ENCODE measurements around the gene CALR.
A peak's percentile ranks its signal among the peaks of the same experiment; 100 is the strongest.
"Not testable (repeated sequence)": the region's sequence is repeated elsewhere in the genome, so short reads cannot be mapped to it uniquely, and the experiment has no call there.

Gene CALR

DNA sequence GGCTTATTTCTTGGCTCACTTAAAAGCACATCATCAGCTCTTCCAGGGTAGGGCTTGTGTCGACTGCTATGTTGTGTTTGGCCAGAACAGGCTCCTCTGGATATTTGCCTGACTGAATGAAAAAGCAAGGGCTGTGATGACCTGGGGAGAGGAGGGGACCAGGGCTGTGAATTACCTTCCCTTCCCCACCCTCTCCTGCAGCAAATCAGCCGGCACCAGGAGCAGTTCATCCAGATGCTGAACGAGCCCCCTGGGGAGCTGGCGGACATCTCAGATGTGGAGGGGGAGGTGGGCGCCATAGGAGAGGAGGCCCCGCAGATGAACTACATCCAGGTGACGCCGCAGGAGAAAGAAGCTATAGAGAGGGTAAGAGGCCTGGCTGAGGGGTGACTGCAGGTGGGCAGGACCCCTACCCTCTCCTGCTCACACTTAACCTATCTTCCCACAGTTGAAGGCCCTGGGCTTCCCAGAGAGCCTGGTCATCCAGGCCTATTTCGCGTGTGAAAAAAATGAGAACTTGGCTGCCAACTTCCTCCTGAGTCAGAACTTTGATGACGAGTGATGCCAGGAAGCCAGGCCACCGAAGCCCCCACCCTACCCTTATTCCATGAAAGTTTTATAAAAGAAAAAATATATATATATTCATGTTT, 14.2 kb downstream of the CALR start:
- DNase-seq (ENCODE audit: low read depth in 2 of 2): no peak

DNA sequence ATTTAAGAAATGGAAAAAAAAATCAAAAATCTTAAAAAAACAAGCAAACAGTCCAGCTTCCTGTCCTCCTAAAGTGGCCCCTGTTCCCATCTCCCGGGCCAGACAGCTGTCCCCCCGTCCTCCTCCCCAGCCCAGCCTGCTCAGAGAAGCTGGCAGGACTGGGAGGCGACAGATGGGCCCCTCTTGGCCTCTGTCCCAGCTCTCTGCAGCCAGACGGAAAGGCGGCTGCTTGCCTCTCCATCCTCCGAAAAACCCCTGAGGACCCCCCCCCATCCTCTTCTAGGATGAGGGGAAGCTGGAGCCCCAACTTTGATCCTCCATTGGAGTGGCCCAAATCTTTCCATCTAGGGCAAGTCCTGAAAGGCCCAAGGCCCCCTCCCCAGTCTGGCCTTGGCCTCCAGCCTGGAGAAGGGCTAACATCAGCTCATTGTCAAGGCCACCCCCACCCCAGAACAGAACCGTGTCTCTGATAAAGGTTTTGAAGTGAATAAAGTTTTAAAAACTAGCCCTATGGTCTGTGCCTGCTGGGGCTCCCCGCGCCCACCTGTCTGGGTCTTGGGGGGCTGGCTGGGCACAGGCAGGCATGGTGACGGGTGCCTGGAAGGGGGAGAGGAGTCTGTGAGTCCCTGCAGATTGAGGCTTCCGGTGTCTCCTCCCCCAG, 14.9 kb downstream of the CALR start:
- DNase-seq (ENCODE audit: low read depth in 2 of 2): no peak

DNA sequence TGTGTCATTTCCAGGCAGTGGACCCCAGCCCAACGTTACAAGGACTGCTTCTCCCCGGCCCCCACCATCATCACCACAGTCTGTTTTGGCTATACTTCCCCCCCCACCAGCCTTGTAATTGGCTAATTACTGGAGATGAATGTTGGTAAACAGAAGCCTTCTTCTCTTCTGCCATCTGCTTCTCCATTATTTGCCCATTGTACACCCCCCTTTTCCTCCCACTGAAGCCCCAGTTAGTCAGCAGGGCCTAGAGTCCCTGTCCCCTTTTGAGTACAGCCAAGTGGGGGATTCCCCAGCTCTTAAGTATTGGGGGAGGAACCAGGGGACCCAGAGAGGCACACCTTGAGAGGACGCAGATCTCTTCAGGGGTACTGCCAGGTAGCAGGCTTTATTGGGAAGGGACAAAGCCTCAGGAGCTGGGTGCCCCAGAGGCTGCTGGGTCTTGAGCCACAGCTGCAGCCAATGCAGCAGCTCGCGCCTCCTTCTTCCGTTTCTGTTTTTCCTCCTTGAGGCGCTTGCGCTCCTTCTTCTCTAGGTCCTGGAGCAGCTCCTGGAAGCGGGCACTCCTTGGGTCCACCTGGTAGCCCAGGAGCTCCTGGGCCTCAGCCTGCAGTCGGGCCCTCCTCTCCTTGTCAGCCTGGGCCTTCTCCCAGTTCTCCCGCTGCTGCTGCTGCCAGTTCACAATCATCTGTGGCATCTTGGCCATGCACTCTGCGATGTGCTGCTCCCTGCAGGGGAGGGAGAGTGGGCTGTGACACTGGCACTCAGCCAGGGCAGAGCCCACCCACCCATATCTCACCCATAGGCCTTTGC, 15.6 kb downstream of the CALR start:
- DNase-seq (ENCODE audit: low read depth in 2 of 2): no peak

DNA sequence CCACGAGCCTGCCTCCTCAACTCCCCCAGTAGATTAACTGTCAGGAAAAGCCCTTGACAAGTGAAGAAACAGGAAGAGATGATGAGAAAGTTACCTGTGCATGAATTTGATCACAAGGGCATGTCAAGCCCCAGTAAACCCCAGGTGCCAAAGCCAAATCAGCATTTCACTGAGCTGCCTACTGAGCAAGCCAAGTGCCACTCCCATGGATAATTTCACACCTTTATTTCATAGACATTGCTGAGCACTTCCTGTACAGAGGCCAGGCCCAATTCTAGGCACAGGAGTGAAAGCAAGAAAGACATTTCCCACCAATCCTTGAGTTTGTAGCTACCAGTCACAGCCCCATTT, 16.2 kb downstream of the CALR start:
- no peak for DNase-seq (ENCODE audit: low read depth in 2 of 2)

DNA sequence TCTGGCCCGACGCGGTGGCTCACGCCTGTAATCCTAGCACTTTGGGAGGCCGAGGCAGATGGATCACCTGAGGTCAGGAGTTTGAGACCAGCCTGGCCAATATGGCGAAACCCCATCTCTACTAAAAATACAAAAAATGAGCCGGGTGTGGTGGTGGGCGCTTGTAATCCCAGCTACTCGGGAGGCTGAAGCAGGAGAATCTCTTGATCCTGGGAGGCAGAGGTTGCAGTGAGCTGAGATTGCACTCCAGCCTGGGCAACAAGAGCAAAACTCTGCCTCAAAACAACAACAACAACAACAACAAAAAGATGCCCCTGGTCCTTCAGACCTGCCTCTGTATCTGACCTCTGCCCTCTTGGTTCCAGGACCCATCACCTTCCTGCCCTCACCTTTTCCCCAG, 17.2 kb downstream of the CALR start:
- DNase-seq (ENCODE audit: low read depth in 2 of 2): not testable (repeated sequence)

DNA sequence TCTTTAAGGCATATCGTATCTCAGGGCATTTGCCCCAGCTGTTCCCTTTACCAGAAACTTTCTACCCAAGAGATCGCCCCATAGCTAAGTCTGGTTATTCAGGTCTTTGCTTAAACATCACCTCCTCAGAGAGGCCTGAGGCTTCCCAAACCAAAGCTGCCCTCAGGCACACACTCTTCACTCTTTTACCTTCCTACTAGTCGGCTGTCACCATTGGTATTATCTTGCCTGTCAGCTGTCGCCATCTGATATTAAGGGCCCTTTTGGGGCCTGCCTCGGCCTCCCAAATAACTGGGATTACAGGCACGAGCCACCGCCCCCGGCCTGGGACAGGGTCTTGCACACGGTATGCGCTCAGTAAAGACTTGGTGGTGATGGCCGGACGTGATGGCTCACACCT, 17.6 kb downstream of the CALR start:
- no peak for DNase-seq (ENCODE audit: low read depth in 2 of 2)

DNA sequence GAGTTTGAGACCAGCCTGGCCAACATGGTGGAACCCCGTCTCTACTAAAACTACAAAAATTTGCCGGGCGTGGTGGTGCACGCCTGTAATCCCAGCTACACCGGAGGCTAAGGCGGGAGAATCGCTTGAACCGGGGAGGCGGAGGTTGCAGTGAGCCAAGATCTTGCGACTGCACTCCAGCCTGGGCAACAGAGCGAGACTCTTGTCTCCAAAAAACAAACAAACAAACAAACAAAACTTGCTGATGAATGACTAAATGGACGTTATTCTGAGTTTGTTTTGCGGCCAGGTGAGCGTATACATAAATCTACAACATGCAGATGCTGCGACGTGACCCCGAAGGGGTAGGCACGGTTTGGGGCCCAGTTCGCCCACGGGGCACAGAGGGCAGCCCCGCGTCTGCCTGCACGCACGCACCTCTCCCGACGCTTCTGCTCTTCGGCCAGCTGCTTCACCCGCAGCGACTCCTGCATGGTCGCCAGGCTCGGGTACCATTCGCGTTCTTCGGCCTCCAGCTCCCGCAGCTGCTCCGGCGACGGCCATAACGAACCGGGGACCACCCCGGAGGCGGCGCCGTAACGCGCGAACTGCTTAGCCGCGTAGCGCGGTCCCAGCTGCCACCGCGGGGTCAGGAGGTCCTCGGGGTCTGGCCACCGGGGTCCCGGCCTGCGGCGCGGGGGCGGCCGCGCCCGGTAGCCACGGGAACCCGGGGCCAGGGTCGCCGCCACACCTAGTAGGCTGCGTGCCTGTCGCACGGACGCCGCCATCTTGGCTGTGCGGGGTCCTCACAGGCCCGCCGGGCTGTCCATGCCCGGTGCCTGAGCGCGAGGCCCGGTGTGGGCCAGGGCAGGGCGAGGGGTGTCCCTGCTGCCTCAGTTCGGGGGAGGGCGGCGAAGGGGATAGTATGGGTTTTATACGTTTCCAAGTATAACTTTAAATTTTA, 18.3 kb downstream of the CALR start, which contains the start of gene GADD45GIP1:
GADD45GIP1 (minus strand) TSS at position 778 of the 943 bp plus-strand sequence; CDS start at position 767, 11 bp downstream.
- DNase-seq (ENCODE audit: low read depth in 2 of 2): peak; percentile 72 to 76

DNA sequence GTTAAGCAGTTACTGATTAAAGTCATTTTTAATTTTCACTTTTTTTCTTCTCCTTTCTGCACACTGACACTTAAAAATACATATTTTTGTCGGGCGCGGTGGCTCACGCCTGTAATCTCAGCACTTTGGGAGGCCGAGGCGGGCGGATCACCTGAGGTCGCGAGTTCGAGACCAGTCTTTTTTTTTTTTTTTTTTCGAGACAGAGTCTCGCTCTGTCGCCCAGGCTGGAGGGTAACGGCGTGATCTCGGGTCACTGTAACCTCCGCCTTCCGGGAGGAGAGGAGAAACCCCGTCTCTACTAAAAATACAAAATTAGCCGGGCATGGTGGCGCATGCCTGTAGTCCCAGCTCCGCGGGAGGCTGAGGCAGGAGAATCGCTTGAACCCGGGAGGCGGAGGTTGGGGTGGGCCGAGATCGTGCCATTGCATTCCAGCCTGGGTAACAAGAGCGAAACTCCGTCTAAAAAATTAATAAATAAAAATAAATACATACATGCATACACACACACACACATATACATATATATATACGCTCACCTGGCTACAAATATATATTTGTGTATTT, 19.1 kb downstream of the CALR start:
- not testable (repeated sequence) for DNase-seq (ENCODE audit: low read depth in 2 of 2)

DNA sequence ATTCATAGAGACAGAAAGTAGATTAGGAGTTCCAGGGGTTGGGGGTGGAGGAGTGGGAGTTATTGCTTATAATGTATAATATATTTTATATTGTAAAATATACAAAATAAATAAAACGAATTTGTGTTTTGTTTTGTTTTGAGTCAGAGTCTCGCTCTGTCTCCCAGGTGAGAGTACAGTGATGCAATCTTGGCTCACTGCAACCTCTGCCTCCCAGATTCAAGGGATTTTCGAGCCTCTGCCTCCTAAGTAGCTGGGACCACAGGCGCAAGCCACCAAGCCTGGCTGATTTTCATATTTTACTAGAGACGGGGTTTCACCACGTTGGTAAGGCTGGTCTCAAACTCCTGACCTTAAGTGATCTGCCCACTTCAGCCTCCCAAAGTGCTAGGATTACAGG, 21.1 kb downstream of the CALR start:
- no peak for DNase-seq (ENCODE audit: low read depth in 2 of 2)

DNA sequence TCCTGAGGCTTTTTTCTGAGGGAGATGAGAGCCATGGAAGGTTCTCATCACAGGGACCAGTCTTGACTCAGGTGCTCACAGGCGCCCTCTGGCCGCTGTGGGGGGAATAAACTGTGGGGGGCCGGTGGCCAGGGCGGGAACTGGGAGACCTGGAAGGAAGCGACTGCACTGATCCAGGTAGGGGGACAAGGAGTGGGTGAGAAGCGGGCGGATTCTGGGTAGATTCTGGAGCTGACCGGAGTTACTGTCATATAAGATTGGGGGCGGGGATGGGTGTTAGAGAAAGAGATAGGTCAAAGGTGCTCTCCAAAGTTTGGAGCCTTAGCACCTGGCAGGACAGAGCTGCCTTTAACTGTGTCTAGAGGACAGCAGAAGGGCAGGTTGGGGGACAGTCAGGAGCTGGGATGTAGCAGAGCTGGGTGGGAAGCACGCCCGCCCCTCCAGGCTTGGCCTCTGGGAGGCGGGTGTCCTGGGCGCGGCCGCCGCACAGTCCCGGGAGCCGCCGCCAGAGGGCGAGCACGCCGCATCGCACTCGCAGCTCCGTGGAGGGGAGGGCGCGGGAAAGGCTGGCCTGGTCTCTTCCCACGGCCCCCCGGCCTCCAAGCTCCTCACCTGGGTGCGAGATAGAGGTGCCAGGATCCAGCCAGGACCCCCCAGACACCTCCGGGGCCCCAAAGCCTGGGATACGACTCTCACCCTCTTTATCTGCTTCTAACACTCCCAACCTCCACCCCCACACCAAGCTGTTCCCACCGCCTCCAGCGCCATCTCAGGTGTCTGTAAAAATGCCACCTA, 26.8 kb downstream of the CALR start:
- DNase-seq (ENCODE audit: low read depth in 2 of 2): peak; percentile 77 to 84

DNA sequence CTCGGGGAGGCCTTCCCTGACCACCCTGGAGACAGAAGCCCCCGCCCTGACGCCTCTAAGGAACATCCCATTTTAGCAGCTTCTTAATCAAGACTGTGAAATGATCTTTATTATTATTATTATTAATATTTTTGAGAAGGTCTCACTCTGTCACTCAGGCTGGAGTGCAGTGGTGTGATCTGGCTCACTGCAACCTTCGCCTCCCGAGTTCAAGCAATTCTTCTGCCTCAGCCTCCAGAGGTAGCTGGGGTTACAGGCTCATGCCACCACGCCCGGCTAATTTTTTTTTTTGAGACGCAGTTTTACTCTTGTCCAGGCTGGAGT, 27.4 kb downstream of the CALR start:
- DNase-seq (ENCODE audit: low read depth in 2 of 2): no peak

DNA sequence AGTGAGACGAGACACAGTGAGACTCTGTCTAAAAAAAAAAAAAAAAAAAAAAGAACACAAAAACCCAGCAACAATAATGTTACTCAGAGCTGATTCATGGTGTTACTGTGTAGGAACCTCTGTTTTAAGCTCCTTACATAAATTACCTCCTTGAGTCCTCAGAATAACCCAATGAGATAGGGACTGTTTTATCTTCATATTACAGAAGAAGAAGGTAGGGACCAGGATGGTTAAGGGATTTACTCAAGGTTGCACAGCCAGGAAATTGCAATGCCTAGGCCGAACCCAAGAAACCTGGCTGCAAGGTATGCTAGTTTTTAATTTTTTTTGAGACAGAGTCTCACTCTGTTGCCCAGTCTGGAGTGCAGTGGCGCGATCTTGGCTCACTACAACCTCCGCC, 29.5 kb downstream of the CALR start:
- no peak for DNase-seq (ENCODE audit: low read depth in 2 of 2)

DNA sequence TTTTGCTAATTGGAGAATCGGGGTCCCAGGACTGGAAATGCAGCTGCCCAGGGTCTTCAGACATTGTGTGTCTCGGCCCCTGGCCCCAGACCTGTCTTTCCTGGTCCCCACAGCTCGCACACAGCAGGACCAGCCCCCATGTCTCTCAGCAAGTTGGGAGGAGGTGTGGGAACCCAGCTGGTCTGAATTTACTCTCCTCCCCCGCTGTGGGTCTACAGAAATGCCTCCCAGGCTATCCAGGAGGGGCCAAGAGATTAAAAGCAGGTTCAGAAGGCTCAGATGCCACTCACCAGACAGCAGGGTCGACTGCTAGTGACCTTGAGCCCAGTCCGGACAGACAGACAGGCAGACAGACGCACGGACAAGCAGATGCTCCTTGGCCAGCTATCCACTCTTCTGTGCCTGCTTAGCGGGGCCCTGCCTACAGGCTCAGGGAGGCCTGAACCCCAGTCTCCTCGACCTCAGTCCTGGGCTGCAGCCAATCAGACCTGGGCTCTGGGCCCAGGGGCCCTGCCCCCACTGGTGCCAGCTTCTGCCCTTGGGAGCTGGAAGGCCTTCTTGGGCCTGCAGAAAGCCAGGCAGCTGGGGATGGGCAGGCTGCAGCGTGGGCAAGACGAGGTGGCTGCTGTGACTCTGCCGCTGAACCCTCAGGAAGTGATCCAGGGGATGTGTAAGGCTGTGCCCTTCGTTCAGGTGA, 31.0 kb downstream of the CALR start, which contains the start of gene DAND5:
DAND5 (plus strand) TSS at position 285 of the 697 bp plus-strand sequence; CDS start at position 370, 85 bp downstream.
- no peak for DNase-seq (ENCODE audit: low read depth in 2 of 2)

DNA sequence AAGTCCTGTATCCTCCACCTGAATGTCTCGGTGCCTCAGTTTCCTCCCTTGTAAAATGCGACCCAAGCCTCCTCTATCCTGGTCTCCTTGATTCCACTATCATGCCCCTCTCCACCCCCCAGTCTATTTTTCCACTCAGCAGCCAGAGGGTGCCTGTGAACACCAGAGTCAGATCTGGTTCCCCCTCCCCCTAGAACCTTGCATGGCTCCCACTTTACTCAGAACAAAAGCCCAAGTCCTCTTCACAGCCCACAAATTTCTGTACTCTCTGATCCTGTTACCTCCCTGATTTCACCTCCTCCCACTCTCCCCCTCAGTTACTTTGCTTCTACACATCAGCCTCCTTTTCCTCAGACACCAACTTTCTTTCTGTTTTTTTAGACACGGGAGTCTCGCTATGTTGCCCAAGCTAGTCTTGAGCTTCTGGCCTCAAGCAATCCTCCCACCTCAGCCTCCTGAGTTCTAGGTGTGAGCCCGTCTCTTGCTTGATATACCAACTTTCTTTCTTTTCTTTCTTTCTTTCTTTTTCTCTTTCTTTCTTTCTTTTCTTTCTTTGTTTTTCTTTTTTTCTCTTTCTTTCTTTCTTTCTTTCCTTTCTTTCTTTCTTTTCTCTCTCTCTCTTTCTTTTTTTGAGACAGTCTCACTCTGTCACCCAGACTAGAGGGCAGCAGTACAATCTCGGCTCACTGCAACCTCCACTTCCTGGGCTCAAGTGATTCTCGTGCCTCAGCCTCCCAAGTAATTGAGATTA, 31.8 kb downstream of the CALR start:
- DNase-seq (ENCODE audit: low read depth in 2 of 2): no peak

DNA sequence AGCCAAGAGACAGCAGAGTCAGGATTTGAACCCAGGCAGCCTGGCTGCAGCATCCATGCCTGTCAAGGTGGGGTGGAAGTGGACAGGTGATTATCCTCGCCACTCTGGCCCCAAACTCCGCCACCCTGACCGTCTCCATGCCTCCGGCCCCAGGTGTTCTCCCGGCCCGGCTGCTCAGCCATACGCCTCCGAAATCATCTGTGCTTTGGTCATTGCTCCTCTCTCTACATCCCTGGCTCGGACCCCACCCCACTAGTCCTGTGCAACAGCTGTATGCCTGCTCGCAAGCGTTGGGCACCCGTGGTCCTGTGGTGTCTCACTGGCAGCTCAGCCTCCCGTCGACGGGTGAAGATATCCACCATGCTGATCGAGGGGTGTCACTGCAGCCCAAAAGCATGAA, 34.8 kb downstream of the CALR start:
- no peak for DNase-seq (ENCODE audit: low read depth in 2 of 2)

DNA sequence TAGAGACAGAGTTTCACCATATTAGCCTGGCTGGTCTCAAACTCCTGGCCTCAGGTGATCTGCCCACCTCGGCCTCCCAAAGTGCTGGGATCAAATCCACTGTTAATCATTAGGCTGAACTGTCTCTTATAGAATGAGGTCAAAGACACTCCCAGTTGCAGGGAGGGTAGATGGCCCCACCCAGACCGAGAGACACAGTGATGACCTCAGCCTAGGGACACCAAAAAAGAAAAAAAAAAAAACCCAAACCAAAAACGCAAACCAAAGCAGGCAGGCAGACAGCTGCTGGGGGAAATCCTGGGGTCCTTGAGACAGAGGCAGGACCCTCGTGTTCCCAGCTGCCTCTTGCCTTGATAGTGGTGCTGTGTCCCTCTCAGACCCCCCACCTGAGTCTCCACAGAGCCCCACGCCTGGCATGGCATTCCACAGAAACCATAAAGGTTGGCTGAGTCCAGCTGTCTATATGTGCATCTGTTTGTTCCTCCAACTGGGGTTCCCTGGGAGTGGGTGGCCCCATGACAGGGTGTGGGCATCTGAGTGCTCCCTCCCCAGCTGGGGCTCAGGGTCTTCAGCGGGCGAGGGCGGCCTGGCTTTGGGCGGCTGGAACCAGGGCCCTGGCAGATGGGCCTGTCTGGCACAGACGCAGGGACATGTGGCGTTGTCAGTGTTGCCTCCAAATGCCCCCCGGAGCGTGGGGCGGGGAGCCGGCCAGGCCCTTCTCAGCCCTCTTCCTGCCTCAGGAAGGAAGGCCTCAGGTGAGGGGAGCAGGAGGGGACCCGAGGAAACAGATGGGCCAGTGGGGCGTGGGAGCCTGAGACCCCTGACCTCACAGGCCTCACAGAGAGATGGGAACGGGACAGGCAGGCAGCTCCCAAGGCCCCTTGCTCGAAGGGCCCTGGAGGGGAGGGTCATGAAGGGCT, 36.2 kb downstream of the CALR start:
- no peak for DNase-seq (ENCODE audit: low read depth in 2 of 2)

DNA sequence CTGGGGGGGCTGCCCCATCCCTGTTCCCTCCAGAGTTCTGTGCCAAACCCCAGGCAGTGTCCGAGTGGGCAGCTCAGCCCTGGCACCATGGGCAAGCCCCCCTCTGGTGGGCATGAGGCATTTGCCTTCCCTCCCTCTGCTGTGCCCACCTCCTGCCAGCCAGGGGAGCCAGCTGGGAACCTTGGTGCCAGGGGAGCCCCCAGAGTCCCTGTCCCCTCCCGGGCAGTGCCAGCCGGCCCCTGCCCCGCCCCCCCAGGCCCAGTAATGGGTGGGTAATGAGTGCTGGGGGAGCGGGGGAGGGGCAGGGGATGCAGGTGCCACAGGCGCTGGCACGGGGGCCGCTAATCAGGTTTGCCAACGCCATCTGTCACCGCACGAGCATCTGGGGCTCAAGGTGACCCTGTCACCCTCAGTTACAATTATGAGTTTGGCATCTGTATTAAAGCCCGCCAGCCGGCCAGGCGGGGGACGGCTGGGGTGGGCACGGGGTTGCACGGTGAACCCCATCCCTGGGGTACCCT, 36.9 kb downstream of the CALR start:
- DNase-seq (ENCODE audit: low read depth in 2 of 2): no peak

DNA sequence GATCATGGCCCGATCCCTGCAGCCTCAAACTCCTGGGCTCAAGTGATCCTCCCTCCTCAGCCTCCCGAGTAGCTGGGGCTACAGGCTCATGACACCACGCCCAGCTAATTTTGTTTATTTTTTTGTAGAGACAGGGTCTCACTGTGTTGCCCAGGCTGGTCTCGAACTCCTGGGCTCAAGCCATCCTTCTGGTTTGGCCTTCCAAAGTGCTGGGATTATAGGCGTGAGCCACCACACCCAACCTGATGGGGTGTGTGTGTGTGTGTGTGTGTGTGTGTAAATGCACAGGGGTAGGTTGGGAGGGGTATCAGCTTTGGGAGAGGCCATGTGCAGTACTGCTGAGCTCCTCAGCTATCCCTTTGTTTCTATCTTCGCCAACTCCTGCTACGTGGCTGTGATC, 37.7 kb downstream of the CALR start:
- DNase-seq (ENCODE audit: low read depth in 2 of 2): not testable (repeated sequence)
